ENCODE data around the gene NANOS3. TPM values are rescaled to one million over a fixed set of nuclear protein-coding genes. Genes with fewer than 3 reads are reported as not detected.

The NANOS3 gene
- total and polyA plus RNA-seq, 5 donors from 2014 or later: not detected

- Mint-ChIP-seq H3K27ac (no peak overlapping the region), H3K4me3 (peak overlapping the region in 2 of 4 donors; percentile 18 to 58), H3K9me3 (no peaks in the 10 kb centered on the region), H3K4me1 (peaks cover 0 to 18% (median 11%) of the 10 kb centered on the region in 4 donors), H3K27me3 (no peaks in the 10 kb centered on the region), H3K36me3 (no peaks in the 10 kb centered on the region)
- H3K27ac ChIP-seq (ENCODE audit: insufficient read depth, low read length, poor library complexity, severe bottlenecking): no peak overlapping the region
- ATAC-seq (ENCODE audit: low read depth in 2 of 2) (no peak), DNase-seq (peak in 2 of 3 donors; percentile 27 to 68)
- H3K9me3 ChIP-seq (ENCODE audit: control insufficient read depth in 2 of 2, low read length in 2 of 2): no peaks in the 10 kb centered on the region
- H3K36me3 ChIP-seq (ENCODE audit: control insufficient read depth, insufficient read depth, low read length): no peaks in the 10 kb centered on the region
- no peaks in the 10 kb centered on the region for H3K27me3 ChIP-seq (ENCODE audit: control insufficient read depth, insufficient read depth, low read length)
- H3K4me3 ChIP-seq (ENCODE audit: low read depth, low read length): no peak overlapping the region
- H3K4me1 ChIP-seq (ENCODE audit: control insufficient read depth, insufficient read depth, low read length, poor library complexity, severe bottlenecking): peaks cover 17% of the 10 kb centered on the region
Observed at GRCh38 chr19:13902993-13903555, 26.1 kb downstream of the NANOS3 start.

- Histone ChIP-seq H3K27ac (ENCODE audit: insufficient read depth, low read length, poor library complexity, severe bottlenecking) (peak within 1 kb of the TSS; percentile 68), H3K27me3 (ENCODE audit: control insufficient read depth, insufficient read depth, low read length) (no peaks in the 10 kb centered on the region), H3K4me1 (ENCODE audit: control insufficient read depth, insufficient read depth, low read length, poor library complexity, severe bottlenecking) (peaks cover 17% of the 10 kb centered on the region), H3K4me3 (ENCODE audit: low read depth, low read length) (peak within 1 kb of the TSS; percentile 72), H3K36me3 (ENCODE audit: control insufficient read depth, insufficient read depth, low read length) (peaks cover 2% of the 10 kb centered on the region), H3K9me3 (ENCODE audit: control insufficient read depth in 2 of 2, low read length in 2 of 2) (no peaks in the 10 kb centered on the region)
- DNase-seq (peak; percentile 92 to 94 (median 92)), ATAC-seq (ENCODE audit: low read depth in 2 of 2) (peak; percentile 99)
- Mint-ChIP-seq H3K36me3 (peaks cover 6% of the 10 kb centered on the region), H3K9me3 (no peaks in the 10 kb centered on the region), H3K4me3 (peak within 1 kb of the TSS; percentile 87 to 93 (median 90)), H3K4me1 (peaks cover 0 to 18% (median 11%) of the 10 kb centered on the region in 4 donors), H3K27ac (peak within 1 kb of the TSS; percentile 88 to 93 (median 89)), H3K27me3 (no peaks in the 10 kb centered on the region)
Observed at GRCh38 chr19:13905634-13906520, 28.9 kb downstream of the NANOS3 start, which contains the start of the genes BRME1 and CC2D1A. TSS of gene BRME1 (minus strand) at chr19:13906117. CDS start at chr19:13904892, 1,225 bp downstream. TSS of gene CC2D1A (plus strand) at chr19:13906201. CDS start at chr19:13906442, 241 bp downstream.

- H3K4me3 Mint-ChIP-seq: peak overlapping the region; percentile 71 to 88 (median 86)
- peak overlapping the region; percentile 68 for H3K27ac ChIP-seq (ENCODE audit: insufficient read depth, low read length, poor library complexity, severe bottlenecking)
- peak overlapping the region in 2 of 3 donors; percentile 26 to 28 for H3K27ac Mint-ChIP-seq
Observed at GRCh38 chr19:13906521-13906904, 29.6 kb downstream of the NANOS3 start.

GRCh38 chr19:13906910-13907309, 30.0 kb downstream of the NANOS3 start:
- Histone ChIP-seq H3K9me3 (ENCODE audit: control insufficient read depth in 2 of 2, low read length in 2 of 2) (no peaks in the 10 kb centered on the region), H3K36me3 (ENCODE audit: control insufficient read depth, insufficient read depth, low read length) (peaks cover 2% of the 10 kb centered on the region), H3K4me1 (ENCODE audit: control insufficient read depth, insufficient read depth, low read length, poor library complexity, severe bottlenecking) (peaks cover 17% of the 10 kb centered on the region), H3K4me3 (ENCODE audit: low read depth, low read length) (peak overlapping the region; percentile 72), H3K27ac (ENCODE audit: insufficient read depth, low read length, poor library complexity, severe bottlenecking) (no peak overlapping the region), H3K27me3 (ENCODE audit: control insufficient read depth, insufficient read depth, low read length) (no peaks in the 10 kb centered on the region)
- peaks cover 11% of the 10 kb centered on the region for H3K36me3 Mint-ChIP-seq
- H3K27ac Mint-ChIP-seq: peak overlapping the region in 2 of 3 donors; percentile 26 to 28
- peaks cover 0 to 18% (median 11%) of the 10 kb centered on the region in 4 donors for H3K4me1 Mint-ChIP-seq
- ATAC-seq (ENCODE audit: low read depth in 2 of 2) (no peak), DNase-seq (no peak)
- H3K27me3 Mint-ChIP-seq: no peaks in the 10 kb centered on the region
- H3K4me3 Mint-ChIP-seq: peak overlapping the region; percentile 71 to 88 (median 86)
- no peaks in the 10 kb centered on the region for H3K9me3 Mint-ChIP-seq

More at GRCh38 chr19:13906521-13906904, 29.6 kb downstream of the NANOS3 start:
- Histone ChIP-seq H3K36me3 (ENCODE audit: control insufficient read depth, insufficient read depth, low read length) (peaks cover 2% of the 10 kb centered on the region), H3K9me3 (ENCODE audit: control insufficient read depth in 2 of 2, low read length in 2 of 2) (no peaks in the 10 kb centered on the region), H3K4me1 (ENCODE audit: control insufficient read depth, insufficient read depth, low read length, poor library complexity, severe bottlenecking) (peaks cover 17% of the 10 kb centered on the region), H3K27me3 (ENCODE audit: control insufficient read depth, insufficient read depth, low read length) (no peaks in the 10 kb centered on the region), H3K4me3 (ENCODE audit: low read depth, low read length) (peak overlapping the region; percentile 72)
- Mint-ChIP-seq H3K4me1 (peaks cover 0 to 18% (median 11%) of the 10 kb centered on the region in 4 donors), H3K36me3 (peaks cover 11% of the 10 kb centered on the region), H3K27me3 (no peaks in the 10 kb centered on the region), H3K9me3 (no peaks in the 10 kb centered on the region)
- ATAC-seq (ENCODE audit: low read depth in 2 of 2) (peak; percentile 2 to 6), DNase-seq (peak in 1 of 3 donors; percentile 25)

- peaks cover 11% of the 10 kb centered on the region for H3K36me3 Mint-ChIP-seq
- Histone ChIP-seq H3K27me3 (ENCODE audit: control insufficient read depth, insufficient read depth, low read length) (no peaks in the 10 kb centered on the region), H3K9me3 (ENCODE audit: control insufficient read depth in 2 of 2, low read length in 2 of 2) (no peaks in the 10 kb centered on the region), H3K4me1 (ENCODE audit: control insufficient read depth, insufficient read depth, low read length, poor library complexity, severe bottlenecking) (peaks cover 17% of the 10 kb centered on the region), H3K4me3 (ENCODE audit: low read depth, low read length) (no peak overlapping the region), H3K27ac (ENCODE audit: insufficient read depth, low read length, poor library complexity, severe bottlenecking) (no peak overlapping the region), H3K36me3 (ENCODE audit: control insufficient read depth, insufficient read depth, low read length) (peaks cover 15% of the 10 kb centered on the region)
- no peaks in the 10 kb centered on the region for H3K27me3 Mint-ChIP-seq
- no peak for DNase-seq
- peak overlapping the region in 1 of 4 donors; percentile 38 for H3K4me3 Mint-ChIP-seq
- peaks cover 0 to 18% (median 9%) of the 10 kb centered on the region in 4 donors for H3K4me1 Mint-ChIP-seq
- no peak overlapping the region for H3K27ac Mint-ChIP-seq
- H3K9me3 Mint-ChIP-seq: no peaks in the 10 kb centered on the region
- no peak for ATAC-seq (ENCODE audit: low read depth in 2 of 2)
Observed at GRCh38 chr19:13908674-13909073, 31.7 kb downstream of the NANOS3 start.

GRCh38 chr19:13909430-13909829, 32.5 kb downstream of the NANOS3 start:
- H3K36me3 Mint-ChIP-seq: peaks cover 11% of the 10 kb centered on the region
- H3K27me3 Mint-ChIP-seq: no peaks in the 10 kb centered on the region
- DNase-seq (no peak), ATAC-seq (ENCODE audit: low read depth in 2 of 2) (no peak)
- Histone ChIP-seq H3K9me3 (ENCODE audit: control insufficient read depth in 2 of 2, low read length in 2 of 2) (no peaks in the 10 kb centered on the region), H3K4me1 (ENCODE audit: control insufficient read depth, insufficient read depth, low read length, poor library complexity, severe bottlenecking) (peaks cover 17% of the 10 kb centered on the region), H3K27ac (ENCODE audit: insufficient read depth, low read length, poor library complexity, severe bottlenecking) (no peak overlapping the region), H3K36me3 (ENCODE audit: control insufficient read depth, insufficient read depth, low read length) (peaks cover 16% of the 10 kb centered on the region), H3K4me3 (ENCODE audit: low read depth, low read length) (no peak overlapping the region), H3K27me3 (ENCODE audit: control insufficient read depth, insufficient read depth, low read length) (no peaks in the 10 kb centered on the region)
- H3K9me3 Mint-ChIP-seq: no peaks in the 10 kb centered on the region
- H3K4me3 Mint-ChIP-seq: no peak overlapping the region
- H3K27ac Mint-ChIP-seq: no peak overlapping the region
- H3K4me1 Mint-ChIP-seq: peaks cover 0 to 18% (median 6%) of the 10 kb centered on the region in 4 donors

GRCh38 chr19:13913352-13913751, 36.4 kb downstream of the NANOS3 start:
- H3K4me3 Mint-ChIP-seq: no peak overlapping the region
- Histone ChIP-seq H3K4me3 (ENCODE audit: low read depth, low read length) (no peak overlapping the region), H3K4me1 (ENCODE audit: control insufficient read depth, insufficient read depth, low read length, poor library complexity, severe bottlenecking) (no peaks in the 10 kb centered on the region), H3K27me3 (ENCODE audit: control insufficient read depth, insufficient read depth, low read length) (no peaks in the 10 kb centered on the region), H3K9me3 (ENCODE audit: control insufficient read depth in 2 of 2, low read length in 2 of 2) (no peaks in the 10 kb centered on the region), H3K27ac (ENCODE audit: insufficient read depth, low read length, poor library complexity, severe bottlenecking) (no peak overlapping the region), H3K36me3 (ENCODE audit: control insufficient read depth, insufficient read depth, low read length) (peaks cover 33% of the 10 kb centered on the region)
- no peaks in the 10 kb centered on the region for H3K4me1 Mint-ChIP-seq
- DNase-seq (no peak), ATAC-seq (ENCODE audit: low read depth in 2 of 2) (no peak)
- H3K27ac Mint-ChIP-seq: no peak overlapping the region
- H3K9me3 Mint-ChIP-seq: no peaks in the 10 kb centered on the region
- H3K27me3 Mint-ChIP-seq: no peaks in the 10 kb centered on the region
- peaks cover 16% of the 10 kb centered on the region for H3K36me3 Mint-ChIP-seq
